ENCODE data around the gene PRSS36.

GRCh38 chr16:31092330-31092729 is 57.5 kb downstream of the PRSS36 start:
- TF ChIP-seq CTCF (conservative IDR thresholded peaks at IDR 0.05; ENCODE audit: low read depth, low read length) (no peak), EZH2 (IDR thresholded peaks at IDR 0.05; ENCODE audit: borderline replicate concordance, low read depth, low read length, poor library complexity, severe bottlenecking) (no peak)

All from A673 (cell line).